Progenitor cell of endocrine pancreas (in vitro differentiated cells): Measurements from ENCODE around the gene LSM2. TPM values are rescaled to one million over a fixed set of nuclear protein-coding genes. Genes with fewer than 3 reads are reported as not detected.
"Not testable (repeated sequence)": the region's sequence is repeated elsewhere in the genome, so short reads cannot be mapped to it uniquely, and the experiment has no call there.

Experiments used
- DNase-seq: peaks from one replicate; pipeline ENCODE4 v3.0.0; 2021; ENCODE audit warnings: low spot score; ENCODE audit not compliant: unreplicated experiment
- H3K27ac Mint-ChIP-seq: 2 replicates; pipeline ENCODE4 v1.8.0; 2021; ENCODE audit warnings: mild to moderate bottlenecking, moderate library complexity, mixed read lengths
- H3K27me3 Mint-ChIP-seq: 2 replicates; pipeline ENCODE4 v1.8.0; 2021; ENCODE audit warnings: mixed read lengths
- H3K36me3 Mint-ChIP-seq: 2 replicates; pipeline ENCODE4 v1.8.0; 2022; ENCODE audit warnings: mixed read lengths; ENCODE audit not compliant: insufficient read depth
- H3K4me1 Mint-ChIP-seq: 2 replicates; pipeline ENCODE4 v1.8.0; 2021; ENCODE audit warnings: low read depth, mixed read lengths
- H3K4me3 Mint-ChIP-seq: 2 replicates; pipeline ENCODE4 v1.8.0; 2021; ENCODE audit warnings: low read depth, mild to moderate bottlenecking, moderate library complexity, mixed read lengths
- H3K9me3 Mint-ChIP-seq: 2 replicates; pipeline ENCODE4 v1.8.0; 2021; ENCODE audit warnings: low read depth, mixed read lengths
- long read RNA-seq: library from polyadenylated mRNA; unstranded; transcript quantifications from one replicate; pipeline ENCODE4 v2.0.0, GENCODE V29; 2020
- total RNA-seq: library from RNA; stranded (reverse); gene quantifications from 2 replicates; pipeline ENCODE4 v1.2.1, GENCODE V29; 2021
- TF ChIP-seq, protein P1 (sequence below): fragments of 200-600 bp; sonication (generic); IDR thresholded peaks from one replicate; pipeline ENCODE4 v1.5.0; 2021; ENCODE audit warnings: antibody characterized with exemption, mild to moderate bottlenecking; ENCODE audit not compliant: unreplicated experiment

The LSM2 gene
- 80.4 and 82.9 TPM in 2 replicates for total RNA-seq
- long read RNA-seq, transcript LSM2-208 (5 exons, 876 nt): major isoform, 7 of 11 reads
- long read RNA-seq, partial matches to known transcripts: 1 of 11 reads
- long read RNA-seq, other reads (novel, unspliced or antisense): 3 of 11 reads

DNA sequence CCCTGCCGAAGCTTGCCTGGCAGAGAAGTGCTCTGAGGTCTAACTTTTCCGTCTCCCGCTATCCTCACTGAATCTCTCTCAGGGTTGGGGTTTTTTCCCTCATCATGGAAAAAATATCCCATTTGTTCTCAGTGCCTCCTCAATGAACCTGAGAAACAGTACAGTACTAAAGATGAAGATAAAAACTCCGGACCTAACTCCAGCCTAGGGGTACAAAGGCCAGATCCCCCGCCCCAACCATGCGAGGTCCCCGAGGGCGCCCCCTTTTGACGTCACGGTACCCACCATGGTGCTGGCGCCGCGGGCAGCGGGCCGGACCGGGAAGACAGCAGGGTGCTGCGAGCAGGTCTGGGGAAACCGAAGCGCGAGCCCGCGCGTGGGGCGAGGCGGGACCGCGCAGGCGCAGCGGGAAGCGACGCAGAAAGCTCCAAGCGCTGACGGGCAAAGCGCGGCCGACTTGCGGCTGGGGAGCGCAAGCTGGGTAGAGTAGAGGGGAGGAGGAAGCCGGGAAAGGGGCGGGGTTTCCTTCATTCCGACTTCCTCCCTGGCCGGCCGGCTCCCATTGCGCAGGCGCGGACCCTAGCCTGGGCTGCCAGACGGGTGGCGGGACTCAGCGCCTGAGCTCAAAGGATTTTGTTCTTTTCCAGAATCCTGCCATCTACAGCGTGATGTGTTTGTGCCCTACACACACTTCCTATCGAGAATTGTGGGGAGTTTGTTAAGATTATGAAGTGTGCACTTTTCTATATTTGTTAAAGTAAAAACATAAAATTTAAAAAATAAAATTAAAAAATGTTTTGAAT, at the start of gene LSM2:
TSS of gene LSM2 (minus strand) at position 497 of the 803 bp plus-strand sequence. CDS start at position 288, 209 bp downstream.
- Mint-ChIP-seq H3K27ac (peak within 1 kb of the TSS; percentile 88), H3K4me1 (peaks cover 8% of the 10 kb centered on the region), H3K4me3 (peak within 1 kb of the TSS; percentile 89), H3K9me3 (no peaks in the 10 kb centered on the region), H3K36me3 (no peaks in the 10 kb centered on the region), H3K27me3 (no peaks in the 10 kb centered on the region)
- TF ChIP-seq, protein P1, sequence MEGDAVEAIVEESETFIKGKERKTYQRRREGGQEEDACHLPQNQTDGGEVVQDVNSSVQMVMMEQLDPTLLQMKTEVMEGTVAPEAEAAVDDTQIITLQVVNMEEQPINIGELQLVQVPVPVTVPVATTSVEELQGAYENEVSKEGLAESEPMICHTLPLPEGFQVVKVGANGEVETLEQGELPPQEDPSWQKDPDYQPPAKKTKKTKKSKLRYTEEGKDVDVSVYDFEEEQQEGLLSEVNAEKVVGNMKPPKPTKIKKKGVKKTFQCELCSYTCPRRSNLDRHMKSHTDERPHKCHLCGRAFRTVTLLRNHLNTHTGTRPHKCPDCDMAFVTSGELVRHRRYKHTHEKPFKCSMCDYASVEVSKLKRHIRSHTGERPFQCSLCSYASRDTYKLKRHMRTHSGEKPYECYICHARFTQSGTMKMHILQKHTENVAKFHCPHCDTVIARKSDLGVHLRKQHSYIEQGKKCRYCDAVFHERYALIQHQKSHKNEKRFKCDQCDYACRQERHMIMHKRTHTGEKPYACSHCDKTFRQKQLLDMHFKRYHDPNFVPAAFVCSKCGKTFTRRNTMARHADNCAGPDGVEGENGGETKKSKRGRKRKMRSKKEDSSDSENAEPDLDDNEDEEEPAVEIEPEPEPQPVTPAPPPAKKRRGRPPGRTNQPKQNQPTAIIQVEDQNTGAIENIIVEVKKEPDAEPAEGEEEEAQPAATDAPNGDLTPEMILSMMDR: peak; percentile 46
- peak; percentile 97 for DNase-seq

DNA sequence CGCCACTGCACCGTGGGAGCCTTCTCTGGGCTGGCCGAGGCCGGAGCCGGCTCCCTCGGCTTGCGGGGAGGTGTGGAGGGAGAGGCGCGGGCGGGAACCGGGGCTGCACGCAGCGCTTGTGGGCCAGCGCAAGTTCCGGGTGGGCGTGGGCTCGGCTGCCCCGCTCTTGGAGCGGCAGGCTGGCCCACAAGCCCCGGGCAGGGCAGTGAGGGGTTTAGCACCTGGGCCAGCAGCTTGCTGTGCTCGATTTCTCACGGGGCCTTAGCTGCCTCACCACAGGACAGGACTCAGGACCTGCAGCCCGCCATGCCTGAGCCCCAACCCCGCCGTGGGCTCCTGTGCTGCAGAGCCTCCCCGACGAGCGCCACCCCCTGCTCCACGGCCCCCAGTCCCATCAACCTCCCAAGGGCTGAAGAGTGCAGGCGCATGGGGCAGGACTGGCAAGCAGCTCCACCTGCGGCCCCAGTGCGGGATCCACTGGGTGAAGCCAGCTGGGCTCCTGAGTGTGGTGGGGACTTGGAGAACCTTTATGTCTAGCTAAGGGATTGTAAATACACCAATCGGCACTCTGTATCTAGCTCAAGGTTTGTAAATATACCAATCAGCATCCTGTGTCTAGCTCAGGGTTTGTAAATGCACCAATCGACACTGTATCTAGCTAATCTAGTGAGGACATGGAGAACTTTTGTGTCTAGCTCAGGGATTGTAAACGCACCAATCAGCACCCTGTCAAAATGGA, 45.4 kb upstream of the LSM2 start:
- not testable (repeated sequence) for H3K27me3 Mint-ChIP-seq, H3K4me3 Mint-ChIP-seq, H3K4me1 Mint-ChIP-seq, H3K27ac Mint-ChIP-seq, H3K9me3 Mint-ChIP-seq, DNase-seq
- H3K36me3 Mint-ChIP-seq: peaks cover 14% of the 10 kb centered on the region

DNA sequence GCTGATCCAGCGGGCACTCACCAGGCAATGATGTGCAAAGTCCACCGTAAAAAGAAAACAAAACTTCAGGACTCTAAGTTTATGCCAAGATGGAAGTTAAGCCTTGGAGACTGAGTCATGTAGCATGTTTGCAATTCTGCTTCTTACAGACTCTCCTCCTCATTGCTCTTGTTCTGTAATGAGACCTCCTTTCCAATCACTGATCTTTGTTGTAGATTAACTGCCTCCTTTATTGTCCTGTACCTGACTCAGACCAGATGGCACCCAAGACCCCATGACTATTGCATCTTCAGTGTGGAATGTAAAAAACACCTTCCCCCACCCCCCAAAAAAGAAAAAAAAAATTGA, 44.7 kb upstream of the LSM2 start:
- TF ChIP-seq, protein P1: no peak
- Mint-ChIP-seq H3K36me3 (peaks cover 12% of the 10 kb centered on the region), H3K9me3 (peaks cover 5% of the 10 kb centered on the region), H3K4me3 (no peak overlapping the region), H3K27me3 (no peaks in the 10 kb centered on the region), H3K4me1 (peaks cover 5% of the 10 kb centered on the region), H3K27ac (peak overlapping the region; percentile 56)
- DNase-seq: no peak

DNA sequence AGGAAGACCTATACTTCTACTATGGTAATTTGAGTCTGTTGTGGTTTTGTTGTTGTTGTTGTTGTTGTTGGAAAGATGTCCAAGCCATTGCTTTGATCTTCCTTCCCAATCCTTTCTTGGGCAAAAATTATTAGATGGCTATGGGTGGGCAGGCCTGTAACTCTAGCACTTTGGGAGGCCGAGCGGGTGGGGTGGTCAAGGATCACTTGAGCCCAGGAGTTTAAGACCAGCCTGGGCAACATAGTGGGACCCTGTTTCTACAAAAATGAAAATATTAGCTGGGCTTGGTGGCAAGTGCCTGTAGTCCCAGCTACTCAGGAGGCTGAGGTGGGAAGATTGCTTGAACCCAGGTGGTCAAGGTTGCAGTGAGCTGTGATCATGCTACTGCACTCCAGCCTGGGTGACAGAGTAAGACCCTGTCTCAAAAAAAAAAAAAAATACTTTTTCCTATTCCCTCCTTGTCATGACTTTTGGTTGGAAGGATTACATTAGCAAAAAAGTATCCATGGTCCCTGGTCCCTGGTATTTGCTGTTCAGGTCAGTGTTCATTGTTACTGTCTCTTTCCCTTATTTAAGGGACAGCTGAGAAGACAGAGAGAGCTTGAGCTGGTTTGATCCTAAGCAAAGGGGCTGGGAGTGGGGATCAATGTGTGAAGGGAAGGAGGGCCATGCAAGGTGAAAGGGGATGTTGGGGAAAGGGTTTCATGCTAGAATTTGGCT, 44.2 kb upstream of the LSM2 start:
- Mint-ChIP-seq H3K36me3 (peaks cover 12% of the 10 kb centered on the region), H3K4me1 (peaks cover 5% of the 10 kb centered on the region), H3K4me3 (no peak overlapping the region), H3K9me3 (peaks cover 5% of the 10 kb centered on the region), H3K27me3 (no peaks in the 10 kb centered on the region), H3K27ac (peak overlapping the region; percentile 56)
- no peak for DNase-seq
- TF ChIP-seq, protein P1: no peak

DNA sequence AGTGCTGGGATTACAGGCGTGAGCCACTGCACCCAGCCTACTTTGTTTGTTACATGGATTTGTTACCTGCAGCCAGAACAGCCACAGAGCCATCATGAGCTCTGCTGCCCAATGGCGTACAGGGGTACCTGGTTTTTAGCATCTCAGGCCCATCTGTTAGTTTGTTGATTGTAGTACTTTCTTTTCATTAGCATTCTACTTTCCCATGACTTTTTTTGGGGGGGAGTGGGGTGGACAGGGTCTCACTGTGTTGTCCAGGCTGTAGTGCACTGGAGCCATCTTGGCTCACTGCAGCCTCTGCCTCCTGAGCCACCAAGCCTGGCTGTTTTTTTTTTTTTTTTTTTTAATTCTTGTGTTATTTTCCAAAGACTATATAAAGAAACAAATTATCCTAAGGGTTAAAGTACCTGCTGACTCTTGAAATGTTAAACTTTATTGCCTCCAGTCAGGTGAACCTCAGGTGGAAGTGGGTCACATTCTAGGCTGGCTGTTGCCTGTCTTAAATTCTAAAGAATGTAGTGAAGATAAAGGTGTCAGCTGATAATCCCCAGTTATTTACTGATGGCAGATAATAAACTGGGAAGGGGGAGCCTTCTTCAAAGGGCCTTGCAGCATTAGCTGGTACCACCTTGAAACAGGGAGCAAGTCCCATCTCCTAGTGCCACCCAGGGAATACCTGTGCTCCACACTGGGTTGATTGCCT, 40.7 kb upstream of the LSM2 start:
- DNase-seq: no peak
- Mint-ChIP-seq H3K4me1 (peaks cover 5% of the 10 kb centered on the region), H3K27ac (no peak overlapping the region), H3K9me3 (no peaks in the 10 kb centered on the region), H3K36me3 (peaks cover 2% of the 10 kb centered on the region), H3K27me3 (no peaks in the 10 kb centered on the region), H3K4me3 (no peak overlapping the region)
- TF ChIP-seq, protein P1: no peak
